Lung (tissue), 12 donors: ENCODE measurements around the gene TEX29. TPM values are rescaled to one million over a fixed set of nuclear protein-coding genes. Genes with fewer than 3 reads are reported as not detected.

Experiments used
- ATAC-seq: fragments of 200-7000 bp; cut with Tn5 transposase; one replicate; pipeline ENCODE4 v1.9.1; 2020; ENCODE audit warnings: moderate number of reproducible peaks; ENCODE audit not compliant: insufficient read depth, low FRiP score
- DNase-seq, 3 donors: peaks; one replicate each; pipeline ENCODE4 v3.0.0-alpha.2; 2013 to 2017
- H3K27ac ChIP-seq, 2 donors: one replicate each; pipeline ENCODE4 v1.5.1; 2013; ENCODE audit warnings: mild to moderate bottlenecking in 2 of 2, moderate library complexity in 2 of 2, control low read depth in 1 of 2, inconsistent platforms in 1 of 2, low read depth in 1 of 2, low read length in 1 of 2
- H3K27me3 ChIP-seq, 3 donors: one replicate each; pipeline ENCODE4 v1.5.1; 2013; ENCODE audit warnings: low read length in 2 of 3; ENCODE audit not compliant: control insufficient read depth in 3 of 3, insufficient read depth in 3 of 3
- H3K36me3 ChIP-seq, 4 donors: one replicate each; pipeline ENCODE4 v1.5.1; 2013; ENCODE audit warnings: low read length in 4 of 4, mild to moderate bottlenecking in 1 of 4, moderate library complexity in 1 of 4; ENCODE audit not compliant: control insufficient read depth in 4 of 4, insufficient read depth in 4 of 4
- H3K4me1 ChIP-seq, 5 donors: one replicate each; pipeline ENCODE4 v1.5.1; 2013; ENCODE audit warnings: low read length in 5 of 5, mild to moderate bottlenecking in 2 of 5, moderate library complexity in 1 of 5; ENCODE audit not compliant: control insufficient read depth in 5 of 5, insufficient read depth in 5 of 5
- H3K4me3 ChIP-seq: one replicate; pipeline ENCODE4 v1.5.1; 2013; ENCODE audit warnings: mild to moderate bottlenecking, control low read depth, moderate library complexity
- H3K9ac ChIP-seq, 2 donors: one replicate each; pipeline ENCODE4 v1.5.1; 2013; ENCODE audit warnings: low read length in 2 of 2, control low read depth in 1 of 2; ENCODE audit not compliant: insufficient read depth in 1 of 2
- H3K9me3 ChIP-seq, 4 donors: one replicate each; pipeline ENCODE4 v1.5.1; 2013; ENCODE audit warnings: low read length in 3 of 4, mild to moderate bottlenecking in 1 of 4, moderate library complexity in 1 of 4; ENCODE audit not compliant: control insufficient read depth in 4 of 4, insufficient read depth in 3 of 4
- CTCF ChIP-seq: IDR thresholded peaks from 2 replicates; pipeline ENCODE4 v1.5.1; 2012; ENCODE audit warnings: mild to moderate bottlenecking; ENCODE audit errors: control extremely low read depth, extremely low read depth
- WGBS, 2 donors: extraction: QIAGEN DNeasy Blood & Tissue Kit; methylation state at CpG; one replicate each; pipeline ENCODE4 v1.1.7; 2013; 5-methylcytosine and 5-hydroxymethylcytosine counted together
- polyA plus RNA-seq, 2 donors: library from polyadenylated mRNA; stranded (reverse); fragments of 200-250 nt; gene quantifications; one replicate each; pipeline ENCODE4 v1.2.1, GENCODE V29; 2013
- total RNA-seq, 2 donors: library from RNA; depleted of rRNA in 1 of 2; stranded (reverse); fragments of >200 nt in 1 of 2; gene quantifications; one replicate each; pipeline ENCODE4 v1.2.1, GENCODE V29; 2014 to 2021
- donor health status: control.
- donor health status: control.
- donor health status: Bipolar disorder and iron deficiency.
- donor health status: healthy.
- donor health status: DM: yes; HTN: yes; CAD: no.

Gene TEX29
- total and polyA plus RNA-seq, 4 donors: 0.19 to 0.79 (median 0.25) TPM; not detected in 1

- Histone ChIP-seq H3K36me3 (peaks cover 0 to 2% (median 0%) of the 10 kb centered on the region in 4 donors), H3K27ac (no peak overlapping the region), H3K4me3 (no peak overlapping the region), H3K27me3 (no peaks in the 10 kb centered on the region), H3K9ac (no peak overlapping the region), H3K9me3 (peaks cover 0 to 2% (median 0%) of the 10 kb centered on the region in 4 donors), H3K4me1 (peaks cover 0 to 13% (median 0%) of the 10 kb centered on the region in 5 donors)
- TF ChIP-seq CTCF: no peak
- 91 to 93% methylated on average over 19 of the region's 19 CpGs for WGBS, 2 donors
- DNase-seq (no peak), ATAC-seq (no peak)
Measured at GRCh38 chr13:111322001-111322915, 1.8 kb downstream of the TEX29 start.

DNA sequence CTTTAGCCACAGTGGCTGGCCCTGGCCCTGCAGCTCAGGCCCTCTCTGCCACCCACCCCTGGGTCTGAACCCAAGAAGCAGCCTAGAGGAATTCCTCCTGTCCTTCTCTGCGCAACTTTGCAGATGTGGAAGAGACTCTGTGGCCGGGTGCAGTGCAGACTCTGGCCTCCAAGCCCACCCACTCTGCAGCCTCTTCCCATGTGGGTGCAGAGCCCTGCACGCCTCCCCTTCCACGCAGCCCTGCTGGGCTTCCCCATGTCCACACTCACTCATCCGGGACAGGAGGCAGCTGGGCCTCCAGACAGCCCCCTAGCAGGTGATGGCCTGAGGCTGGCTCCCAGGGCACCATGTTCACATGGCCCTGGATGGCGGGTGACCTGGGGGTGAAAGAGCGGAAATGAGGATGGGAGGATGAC, 2.5 kb downstream of the TEX29 start:
- H3K27ac ChIP-seq: no peak overlapping the region
- peaks cover 0 to 2% (median 0%) of the 10 kb centered on the region in 4 donors for H3K9me3 ChIP-seq
- no peaks in the 10 kb centered on the region for H3K27me3 ChIP-seq
- H3K36me3 ChIP-seq: no peaks in the 10 kb centered on the region
- no peak overlapping the region for H3K9ac ChIP-seq
- H3K4me1 ChIP-seq: peaks cover 0 to 13% (median 0%) of the 10 kb centered on the region in 5 donors
- 85 to 89% methylated on average over 7 of the region's 7 CpGs for WGBS, 2 donors
- H3K4me3 ChIP-seq: no peak overlapping the region
- DNase-seq (no peak), ATAC-seq (no peak)
- no peak for TF ChIP-seq CTCF

- TF ChIP-seq CTCF: no peak
- no peak for DNase-seq
- Histone ChIP-seq H3K9me3 (peaks cover 0 to 2% (median 0%) of the 10 kb centered on the region in 4 donors), H3K4me3 (no peak overlapping the region), H3K36me3 (no peaks in the 10 kb centered on the region), H3K9ac (no peak overlapping the region), H3K27me3 (no peaks in the 10 kb centered on the region), H3K27ac (no peak overlapping the region), H3K4me1 (peaks cover 0 to 12% (median 0%) of the 10 kb centered on the region in 5 donors)
- no peak for ATAC-seq
- WGBS, 2 donors: 81 to 89% methylated on average over 14 of the region's 14 CpGs
Measured at GRCh38 chr13:111323549-111323948, 3.1 kb downstream of the TEX29 start.
